ENCODE results near the gene KRTAP10-3. TPM values are rescaled to one million over a fixed set of nuclear protein-coding genes. Genes with fewer than 3 reads are reported as not detected.
"Not testable (repeated sequence)": the region's sequence is repeated elsewhere in the genome, so short reads cannot be mapped to it uniquely, and the experiment has no call there.

Gene KRTAP10-3
- total RNA-seq, 1 experiment from 2014 or later: not detected

DNA sequence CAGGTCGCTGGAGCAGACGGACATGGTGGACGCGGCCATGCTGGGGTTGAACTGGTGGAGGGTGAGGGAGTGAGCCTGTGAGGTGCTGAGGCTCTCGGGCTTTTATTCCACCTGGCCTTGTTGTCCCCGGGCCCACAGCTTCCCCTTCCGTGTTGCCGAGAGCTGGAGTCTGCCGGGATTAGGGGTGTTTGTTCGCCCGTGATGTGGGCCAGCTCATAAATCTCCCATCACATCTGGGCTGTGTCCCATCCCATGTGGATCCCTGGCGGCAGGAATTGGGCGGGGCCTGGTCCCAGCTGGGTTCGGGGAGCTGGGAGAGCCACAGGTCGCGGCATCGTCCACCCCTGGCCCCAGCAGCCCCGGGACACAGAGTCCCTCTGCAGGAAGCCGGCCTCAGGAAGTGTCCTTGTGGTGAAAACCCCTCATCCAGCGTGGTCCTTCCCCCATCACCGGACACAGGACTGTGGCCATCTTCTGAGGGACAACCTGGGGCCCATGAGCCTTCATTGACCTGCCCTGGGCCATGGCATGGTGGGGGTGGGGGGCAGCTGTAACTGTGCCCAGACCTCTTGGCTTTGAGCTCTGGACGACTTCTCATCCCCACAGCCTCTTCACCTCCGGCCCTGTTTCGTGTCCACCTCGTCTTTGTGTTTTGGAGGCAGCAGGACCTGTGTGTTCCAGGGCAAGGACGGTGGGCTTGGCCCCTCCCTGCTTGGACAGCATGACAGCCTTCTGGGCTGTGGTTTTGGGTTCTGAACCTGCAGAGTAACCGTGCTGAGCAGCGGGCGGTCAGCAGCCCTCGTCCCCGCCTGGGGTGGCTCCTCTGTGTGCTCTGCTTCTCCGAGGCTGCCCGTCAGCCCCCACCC lies 34.1 kb upstream of the KRTAP10-3 start, which contains the start of gene KRTAP10-6:
TSS of gene KRTAP10-6 (minus strand) at position 60 of the 866 bp plus-strand sequence. CDS start at position 39, 21 bp downstream.
- ChIA-PET POLR2A (ENCODE audit: unreplicated experiment) (no interaction called here), CTCF (no interaction called here)
- no peaks in the 10 kb centered on the region for H3K36me3 ChIP-seq (ENCODE audit: low read depth, low read length)
- DNase-seq (no peak), ATAC-seq (no peak)
- H3K4me3 ChIP-seq (ENCODE audit: low read length): no peak within 1 kb of the TSS
- intact Hi-C loops (cut with micrococcal nuclease): no loop called here
- no peaks in the 10 kb centered on the region for H3K9me2 ChIP-seq (replicated peaks; ENCODE audit: low read length)
- H3K9ac ChIP-seq (ENCODE audit: low read length): no peak within 1 kb of the TSS
- no peak within 1 kb of the TSS for H3K27ac ChIP-seq (ENCODE audit: low read length)
- H3K9me3 ChIP-seq (ENCODE audit: low read length): no peaks in the 10 kb centered on the region
- H3K4me1 ChIP-seq (ENCODE audit: insufficient read depth, low read length): peaks cover 12% of the 10 kb centered on the region
- H4K20me1 ChIP-seq (ENCODE audit: low read length): no peaks in the 10 kb centered on the region
- H3F3A ChIP-seq (ENCODE audit: low read length, unreplicated experiment): no peaks in the 10 kb centered on the region
- TF ChIP-seq, protein P1, sequence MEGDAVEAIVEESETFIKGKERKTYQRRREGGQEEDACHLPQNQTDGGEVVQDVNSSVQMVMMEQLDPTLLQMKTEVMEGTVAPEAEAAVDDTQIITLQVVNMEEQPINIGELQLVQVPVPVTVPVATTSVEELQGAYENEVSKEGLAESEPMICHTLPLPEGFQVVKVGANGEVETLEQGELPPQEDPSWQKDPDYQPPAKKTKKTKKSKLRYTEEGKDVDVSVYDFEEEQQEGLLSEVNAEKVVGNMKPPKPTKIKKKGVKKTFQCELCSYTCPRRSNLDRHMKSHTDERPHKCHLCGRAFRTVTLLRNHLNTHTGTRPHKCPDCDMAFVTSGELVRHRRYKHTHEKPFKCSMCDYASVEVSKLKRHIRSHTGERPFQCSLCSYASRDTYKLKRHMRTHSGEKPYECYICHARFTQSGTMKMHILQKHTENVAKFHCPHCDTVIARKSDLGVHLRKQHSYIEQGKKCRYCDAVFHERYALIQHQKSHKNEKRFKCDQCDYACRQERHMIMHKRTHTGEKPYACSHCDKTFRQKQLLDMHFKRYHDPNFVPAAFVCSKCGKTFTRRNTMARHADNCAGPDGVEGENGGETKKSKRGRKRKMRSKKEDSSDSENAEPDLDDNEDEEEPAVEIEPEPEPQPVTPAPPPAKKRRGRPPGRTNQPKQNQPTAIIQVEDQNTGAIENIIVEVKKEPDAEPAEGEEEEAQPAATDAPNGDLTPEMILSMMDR (conservative IDR thresholded peaks at IDR 0.05; ENCODE audit: low read depth, low read length): no peak
- TF ChIP-seq EZH2 (IDR thresholded peaks at IDR 0.05; ENCODE audit: low read length, unreplicated experiment) (no peak), EZH2phosphoT487 (IDR thresholded peaks at IDR 0.05; ENCODE audit: borderline replicate concordance, low read length) (no peak)
- H3K27me3 ChIP-seq (ENCODE audit: low read length): no peaks in the 10 kb centered on the region
- no peak within 1 kb of the TSS for H3K4me2 ChIP-seq (ENCODE audit: low read length)
- no peaks in the 10 kb centered on the region for H3K79me2 ChIP-seq (ENCODE audit: low read length)
- H2AFZ ChIP-seq (ENCODE audit: low read length): no peak within 1 kb of the TSS
- no TSS peak for BruUV-seq (replicated peaks)

DNA sequence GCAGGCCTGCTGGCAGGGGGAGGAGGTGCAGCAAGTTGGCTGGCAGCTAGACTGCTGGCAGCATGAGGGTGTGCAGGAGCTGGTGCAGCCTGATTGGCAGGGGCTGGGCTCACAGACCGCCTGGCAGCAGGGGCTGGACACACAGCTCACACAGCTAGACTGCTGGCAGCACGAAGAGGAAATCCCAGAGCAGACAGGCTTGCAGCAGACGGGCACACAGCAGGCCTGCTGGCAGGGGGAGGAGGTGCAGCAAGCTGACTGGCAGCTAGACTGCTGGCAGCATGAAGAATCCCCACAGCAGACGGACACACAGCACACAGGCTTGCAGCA lies 33.2 kb upstream of the KRTAP10-3 start:
- H4K20me1 ChIP-seq (ENCODE audit: low read length); CTCF ChIA-PET; H3F3A ChIP-seq (ENCODE audit: low read length, unreplicated experiment); H2AFZ ChIP-seq (ENCODE audit: low read length); BruUV-seq (replicated peaks); H3K27me3 ChIP-seq (ENCODE audit: low read length); ATAC-seq; DNase-seq; H3K27ac ChIP-seq (ENCODE audit: low read length); H3K9me3 ChIP-seq (ENCODE audit: low read length); H3K9me2 ChIP-seq (replicated peaks; ENCODE audit: low read length); POLR2A ChIA-PET (ENCODE audit: unreplicated experiment); H3K4me3 ChIP-seq (ENCODE audit: low read length); H3K36me3 ChIP-seq (ENCODE audit: low read depth, low read length); intact Hi-C loops (cut with micrococcal nuclease); H3K79me2 ChIP-seq (ENCODE audit: low read length); H3K9ac ChIP-seq (ENCODE audit: low read length); H3K4me2 ChIP-seq (ENCODE audit: low read length): not testable (repeated sequence)
- H3K4me1 ChIP-seq (ENCODE audit: insufficient read depth, low read length): peaks cover 11% of the 10 kb centered on the region

DNA sequence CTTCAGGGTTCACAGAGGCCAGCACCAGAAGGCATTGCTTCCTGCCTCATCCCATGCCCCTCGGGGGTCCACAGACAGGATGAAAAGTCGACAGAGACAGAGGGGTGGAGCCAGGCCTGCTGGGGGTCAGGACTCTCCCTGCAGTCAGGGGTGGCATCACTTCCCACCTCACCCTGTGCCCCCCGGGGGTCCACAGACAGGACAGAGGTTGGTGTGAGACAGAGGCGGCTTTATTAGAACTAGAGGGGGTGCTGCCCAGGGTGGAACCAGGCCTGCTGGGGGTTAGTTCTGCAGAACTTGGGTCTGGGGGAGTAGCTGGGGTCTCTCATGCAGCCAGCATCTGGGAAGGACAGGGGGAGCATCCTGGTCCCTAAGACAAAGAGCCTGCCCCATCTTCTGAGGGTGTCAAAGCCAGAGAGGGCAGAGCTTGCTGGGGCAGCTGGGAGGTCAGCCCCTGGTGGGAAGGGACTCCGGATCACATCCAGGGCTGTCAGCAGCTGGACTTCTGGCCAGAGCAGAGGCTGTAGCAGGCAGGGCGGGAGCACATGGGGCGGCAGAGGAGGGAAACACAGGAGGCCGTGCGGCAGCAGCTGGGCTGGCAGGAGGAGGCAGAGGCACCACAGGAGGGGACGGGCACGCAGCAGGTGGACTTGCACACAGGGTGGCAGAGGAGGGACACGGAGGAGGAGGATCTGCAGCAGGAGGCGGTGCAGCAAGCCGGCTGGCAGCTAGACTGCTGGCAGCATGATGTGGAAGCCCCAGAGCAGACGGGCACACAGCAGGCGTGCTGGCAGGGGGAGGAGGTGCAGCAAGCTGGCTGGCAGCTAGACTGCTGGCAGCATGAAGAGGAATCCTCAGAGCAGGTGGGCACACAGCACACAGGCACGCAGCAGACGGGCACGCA lies 32.6 kb upstream of the KRTAP10-3 start:
- H3F3A ChIP-seq (ENCODE audit: low read length, unreplicated experiment); H3K4me3 ChIP-seq (ENCODE audit: low read length); H3K79me2 ChIP-seq (ENCODE audit: low read length); H3K9ac ChIP-seq (ENCODE audit: low read length); ATAC-seq; H3K9me2 ChIP-seq (replicated peaks; ENCODE audit: low read length); H3K4me1 ChIP-seq (ENCODE audit: insufficient read depth, low read length); H2AFZ ChIP-seq (ENCODE audit: low read length); H3K36me3 ChIP-seq (ENCODE audit: low read depth, low read length); BruUV-seq (replicated peaks); H3K27ac ChIP-seq (ENCODE audit: low read length); DNase-seq; H3K4me2 ChIP-seq (ENCODE audit: low read length); H4K20me1 ChIP-seq (ENCODE audit: low read length); POLR2A ChIA-PET (ENCODE audit: unreplicated experiment); intact Hi-C loops (cut with micrococcal nuclease); H3K9me3 ChIP-seq (ENCODE audit: low read length); CTCF ChIA-PET; H3K27me3 ChIP-seq (ENCODE audit: low read length): not testable (repeated sequence)

Data from PC-3 (cell line).